Neutrophil (primary cell): Measurements from ENCODE around the gene RIMS3.

Experiments
- H3K27ac ChIP-seq: fragments of 200-600 bp; sonication (generic); 2 replicates; pipeline ENCODE4 v1.5.1; 2016; ENCODE audit warnings: mild to moderate bottlenecking, moderate library complexity
- H3K27me3 ChIP-seq: fragments of 200-600 bp; sonication (generic); 2 replicates; pipeline ENCODE4 v1.6.0; 2016; ENCODE audit warnings: mild to moderate bottlenecking
- H3K36me3 ChIP-seq: fragments of 200-600 bp; sonication (generic); 2 replicates; pipeline ENCODE4 v1.5.1; 2017
- H3K4me1 ChIP-seq, 2 experiments: fragments of 200-600 bp in 1 of 2; sonication (generic) in 1 of 2; 1 replicate in 1 of 2; 2 replicates in 1 of 2; pipeline versions ENCODE4 v1.5.1 to v1.6.1; 2013 to 2016; ENCODE audit warnings: low read depth in 1 of 2, low read length in 1 of 2, mild to moderate bottlenecking in 1 of 2, moderate library complexity in 1 of 2; ENCODE audit not compliant: control insufficient read depth in 1 of 2, insufficient read depth in 1 of 2
- H3K4me3 ChIP-seq, 2 experiments: fragments of 200-600 bp in 1 of 2; sonication (generic) in 1 of 2; 1 replicate in 1 of 2; 2 replicates in 1 of 2; pipeline ENCODE4 v1.5.1; 2013 to 2016; ENCODE audit warnings: low read depth in 1 of 2, low read length in 1 of 2, mild to moderate bottlenecking in 1 of 2, moderate library complexity in 1 of 2
- H3K9me3 ChIP-seq: fragments of 200-600 bp; sonication (generic); 2 replicates; pipeline ENCODE4 v1.5.1; 2016
- TF ChIP-seq, protein P1 (sequence below): fragments of 200-600 bp; sonication (generic); IDR thresholded peaks from 2 replicates; pipeline ENCODE4 v1.5.1; 2016; ENCODE audit warnings: antibody characterized with exemption

Gene RIMS3

DNA sequence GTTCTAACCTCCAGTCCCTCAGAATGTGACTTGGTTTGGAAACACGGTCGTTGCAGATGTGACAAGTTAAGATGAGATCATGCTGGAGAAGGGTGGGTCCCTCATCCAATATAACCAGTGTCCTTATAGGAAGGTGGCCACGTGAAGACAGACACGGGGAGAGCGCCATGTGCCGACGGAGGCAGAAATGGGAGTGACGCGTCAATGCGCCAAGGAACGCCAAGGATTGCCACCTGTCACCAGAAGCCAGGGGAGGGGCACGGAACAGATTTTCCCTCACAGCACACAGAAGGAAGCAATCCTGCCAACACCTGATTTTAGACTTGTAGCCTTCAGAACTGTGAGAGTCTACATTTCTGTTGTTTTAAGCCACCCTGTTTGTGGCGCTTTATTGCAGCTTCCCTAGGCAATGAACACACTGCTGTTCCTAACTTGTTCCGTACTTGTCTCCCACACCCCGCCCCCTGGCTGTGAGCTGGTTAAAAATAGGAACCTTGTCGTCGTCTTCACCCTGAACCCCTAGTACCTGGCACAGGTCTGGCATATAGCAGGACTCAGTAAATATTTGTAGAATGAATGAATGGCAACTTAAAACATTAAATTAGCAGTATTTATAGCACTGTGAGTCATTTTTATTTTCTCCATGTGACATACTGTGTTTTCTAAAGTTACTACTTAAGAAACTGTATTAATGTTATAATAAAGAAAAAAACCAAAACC, 14.2 kb downstream of the RIMS3 start:
- Histone ChIP-seq H3K4me3 (no peak overlapping the region), H3K9me3 (no peaks in the 10 kb centered on the region), H3K27ac (no peak overlapping the region), H3K27me3 (peaks cover 62% of the 10 kb centered on the region), H3K4me1 (no peaks in the 10 kb centered on the region), H3K36me3 (no peaks in the 10 kb centered on the region)
- TF ChIP-seq, protein P1, sequence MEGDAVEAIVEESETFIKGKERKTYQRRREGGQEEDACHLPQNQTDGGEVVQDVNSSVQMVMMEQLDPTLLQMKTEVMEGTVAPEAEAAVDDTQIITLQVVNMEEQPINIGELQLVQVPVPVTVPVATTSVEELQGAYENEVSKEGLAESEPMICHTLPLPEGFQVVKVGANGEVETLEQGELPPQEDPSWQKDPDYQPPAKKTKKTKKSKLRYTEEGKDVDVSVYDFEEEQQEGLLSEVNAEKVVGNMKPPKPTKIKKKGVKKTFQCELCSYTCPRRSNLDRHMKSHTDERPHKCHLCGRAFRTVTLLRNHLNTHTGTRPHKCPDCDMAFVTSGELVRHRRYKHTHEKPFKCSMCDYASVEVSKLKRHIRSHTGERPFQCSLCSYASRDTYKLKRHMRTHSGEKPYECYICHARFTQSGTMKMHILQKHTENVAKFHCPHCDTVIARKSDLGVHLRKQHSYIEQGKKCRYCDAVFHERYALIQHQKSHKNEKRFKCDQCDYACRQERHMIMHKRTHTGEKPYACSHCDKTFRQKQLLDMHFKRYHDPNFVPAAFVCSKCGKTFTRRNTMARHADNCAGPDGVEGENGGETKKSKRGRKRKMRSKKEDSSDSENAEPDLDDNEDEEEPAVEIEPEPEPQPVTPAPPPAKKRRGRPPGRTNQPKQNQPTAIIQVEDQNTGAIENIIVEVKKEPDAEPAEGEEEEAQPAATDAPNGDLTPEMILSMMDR, result no peak

DNA sequence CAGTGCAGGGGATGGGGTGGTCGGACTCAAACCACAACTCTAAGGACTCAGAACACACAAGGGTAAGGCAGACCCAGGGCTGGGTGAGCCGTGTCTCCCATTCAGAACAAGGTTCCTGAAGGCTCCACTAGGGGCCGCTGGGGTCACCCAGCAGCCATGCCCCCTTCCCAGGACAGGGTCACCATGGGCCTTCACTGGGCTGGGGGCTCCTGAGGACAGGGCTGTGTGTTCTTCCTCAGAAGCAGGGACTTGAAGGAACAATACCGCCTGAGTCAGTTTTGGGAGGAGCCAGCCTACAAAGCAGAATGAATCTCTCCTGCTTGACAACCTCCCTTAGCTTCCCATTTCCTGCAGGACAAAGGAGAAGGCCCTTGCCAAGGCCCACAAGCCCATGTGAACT, 15.4 kb downstream of the RIMS3 start:
- Histone ChIP-seq H3K4me3 (no peak overlapping the region), H3K27ac (no peak overlapping the region), H3K9me3 (no peaks in the 10 kb centered on the region), H3K27me3 (peaks cover 49% of the 10 kb centered on the region), H3K36me3 (no peaks in the 10 kb centered on the region), H3K4me1 (no peaks in the 10 kb centered on the region)
- TF ChIP-seq, protein P1, result no peak

DNA sequence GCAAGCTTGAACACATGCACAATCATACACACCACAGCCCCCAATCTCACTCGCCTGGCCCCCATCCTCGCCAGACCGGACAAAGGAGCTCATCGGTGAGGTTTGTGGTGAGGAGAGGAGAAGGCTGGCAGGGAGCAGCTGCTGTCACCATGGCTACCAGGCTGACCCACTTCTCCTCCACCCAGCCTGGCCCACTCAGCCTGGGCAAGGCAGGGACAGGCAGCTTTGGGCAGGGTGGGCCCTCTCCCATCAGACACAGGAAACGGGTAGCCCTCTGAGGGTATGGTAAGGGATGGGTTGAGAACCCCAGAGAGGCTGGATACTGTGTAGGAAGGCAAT, 15.9 kb downstream of the RIMS3 start:
- Histone ChIP-seq H3K4me1 (no peaks in the 10 kb centered on the region), H3K27me3 (peaks cover 44% of the 10 kb centered on the region), H3K4me3 (no peak overlapping the region), H3K36me3 (no peaks in the 10 kb centered on the region), H3K27ac (no peak overlapping the region), H3K9me3 (no peaks in the 10 kb centered on the region)
- TF ChIP-seq, protein P1, result no peak

DNA sequence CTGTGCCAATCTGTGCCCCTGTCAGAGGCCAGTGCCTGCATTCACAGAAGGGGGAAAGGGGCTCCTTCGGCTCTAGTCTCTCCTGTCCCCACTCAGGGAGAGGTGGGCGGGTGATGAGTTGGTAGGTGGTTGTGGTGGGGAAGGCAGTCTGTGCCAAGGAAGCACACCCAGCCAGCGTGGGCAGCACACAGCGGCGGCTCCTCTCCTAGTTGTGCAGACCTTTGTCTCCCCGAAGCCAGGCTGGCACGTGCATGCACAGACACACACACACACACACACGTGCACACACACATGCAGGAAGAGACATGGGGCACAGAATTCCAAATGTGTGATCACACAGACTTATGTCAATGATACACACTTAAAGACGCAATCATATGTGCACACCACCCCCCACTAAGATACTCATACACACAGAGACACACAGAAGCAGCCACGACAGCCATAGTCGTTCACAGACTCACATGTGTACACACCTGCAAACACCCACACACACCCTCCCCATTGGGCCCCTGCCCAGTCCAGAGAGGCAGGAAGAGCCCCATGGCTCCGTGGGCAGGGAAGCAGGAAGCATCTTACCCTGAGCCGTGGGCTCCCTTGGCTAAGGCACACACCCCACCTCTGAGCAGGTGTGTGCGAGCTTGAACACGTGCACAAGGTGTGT, 16.4 kb downstream of the RIMS3 start:
- Histone ChIP-seq H3K4me3 (no peak overlapping the region), H3K9me3 (no peaks in the 10 kb centered on the region), H3K36me3 (no peaks in the 10 kb centered on the region), H3K27me3 (peaks cover 39% of the 10 kb centered on the region), H3K27ac (no peak overlapping the region), H3K4me1 (no peaks in the 10 kb centered on the region)
- TF ChIP-seq, protein P1, result no peak

DNA sequence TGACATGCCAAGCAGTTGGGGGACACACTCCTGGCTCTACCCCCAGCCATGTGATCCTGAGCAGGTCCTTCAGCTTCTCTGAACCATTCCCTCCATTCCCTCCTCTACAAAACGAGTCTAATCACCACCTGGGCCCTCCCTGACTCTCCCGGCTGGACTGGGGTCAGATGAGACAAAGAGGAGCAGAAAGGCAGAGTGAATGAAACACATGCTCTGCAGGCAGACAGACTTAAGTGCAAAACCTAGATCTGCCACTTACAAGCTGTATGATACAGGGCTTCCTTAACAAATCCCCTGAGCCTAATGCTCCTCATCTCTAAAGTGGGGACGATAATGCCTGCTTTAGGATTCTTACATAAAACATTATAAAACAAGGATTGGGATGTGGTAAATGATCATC, 17.3 kb downstream of the RIMS3 start:
- Histone ChIP-seq H3K27ac (no peak overlapping the region), H3K36me3 (no peaks in the 10 kb centered on the region)
- TF ChIP-seq, protein P1, result no peak

More for the DNA sequence above, 17.3 kb downstream of the RIMS3 start:
- Histone ChIP-seq H3K4me3 (no peak overlapping the region), H3K9me3 (no peaks in the 10 kb centered on the region), H3K27me3 (peaks cover 31% of the 10 kb centered on the region), H3K4me1 (no peaks in the 10 kb centered on the region)
